Type B pancreatic cell (in vitro differentiated cells): ENCODE measurements around the gene INO80C. TPM values are rescaled to one million over a fixed set of nuclear protein-coding genes. Genes with fewer than 3 reads are reported as not detected.

Source experiments
- DNase-seq: peaks from one replicate; pipeline ENCODE4 v3.0.0; 2021; ENCODE audit warnings: mixed read lengths; ENCODE audit not compliant: unreplicated experiment; ENCODE audit errors: extremely low spot score
- H3K27ac Mint-ChIP-seq: 2 replicates; pipeline ENCODE4 v1.8.0; 2021; ENCODE audit warnings: mild to moderate bottlenecking, mixed read lengths
- H3K27me3 Mint-ChIP-seq: 2 replicates; pipeline ENCODE4 v1.8.0; 2021; ENCODE audit warnings: mixed read lengths
- H3K36me3 Mint-ChIP-seq: 2 replicates; pipeline ENCODE4 v1.8.0; 2021; ENCODE audit warnings: mixed read lengths
- H3K4me1 Mint-ChIP-seq: one replicate; pipeline ENCODE4 v1.8.0; 2021; ENCODE audit warnings: mixed read lengths; ENCODE audit not compliant: unreplicated experiment
- H3K4me3 Mint-ChIP-seq: 2 replicates; pipeline ENCODE4 v1.8.0; 2021; ENCODE audit warnings: mild to moderate bottlenecking, mixed read lengths
- H3K9me3 Mint-ChIP-seq: 2 replicates; pipeline ENCODE4 v1.8.0; 2021; ENCODE audit warnings: mixed read lengths
- total RNA-seq: library from RNA; stranded (reverse); gene quantifications from 2 replicates; pipeline ENCODE4 v1.2.1, GENCODE V29; 2021; ENCODE audit warnings: low replicate concordance
- TF ChIP-seq, protein P1 (sequence below): fragments of 200-600 bp; sonication (generic); conservative IDR thresholded peaks from 2 replicates; pipeline ENCODE4 v1.5.0; 2021; ENCODE audit warnings: antibody characterized with exemption, mild to moderate bottlenecking

The INO80C gene
- total RNA-seq, 1 donor from 2014 or later = 22.6 TPM

DNA sequence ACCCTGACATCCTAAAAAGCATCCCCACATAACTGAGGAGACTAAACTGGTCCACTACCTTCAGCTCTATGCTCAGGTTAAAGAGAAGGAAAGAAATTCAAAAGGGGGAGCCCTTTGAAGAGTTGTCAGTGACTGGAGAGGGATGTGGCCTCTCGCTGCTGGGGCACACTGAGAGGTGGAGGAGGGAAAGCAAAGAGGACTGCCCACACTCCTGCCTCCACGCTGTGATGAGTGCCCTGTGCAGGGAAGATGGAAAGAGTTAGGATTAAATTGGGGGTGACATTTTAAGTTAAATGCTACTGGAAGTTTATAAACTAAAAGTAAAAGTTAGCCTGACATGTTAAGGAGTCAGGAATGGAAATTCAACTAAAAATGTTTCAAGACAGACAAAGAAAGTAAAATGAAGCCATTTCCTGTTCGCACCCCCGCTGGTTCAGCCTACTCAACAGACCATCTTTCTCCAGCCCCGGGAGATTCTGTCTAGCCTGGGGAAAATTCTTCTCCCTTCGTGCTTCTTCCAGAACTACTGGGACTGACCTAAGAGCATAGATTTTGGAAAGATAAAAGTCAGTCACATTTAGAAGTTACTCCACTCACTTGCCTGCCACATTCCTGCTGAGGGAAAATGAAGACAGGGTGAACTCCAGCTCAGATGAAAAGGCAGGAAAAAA is 17.8 kb upstream of the INO80C start:
- Mint-ChIP-seq H3K27me3 (no peaks in the 10 kb centered on the region), H3K36me3 (no peaks in the 10 kb centered on the region), H3K4me1 (peaks cover 29% of the 10 kb centered on the region), H3K27ac (peak overlapping the region; percentile 1), H3K9me3 (no peaks in the 10 kb centered on the region), H3K4me3 (no peak overlapping the region)
- DNase-seq = no peak
- TF ChIP-seq, protein P1, sequence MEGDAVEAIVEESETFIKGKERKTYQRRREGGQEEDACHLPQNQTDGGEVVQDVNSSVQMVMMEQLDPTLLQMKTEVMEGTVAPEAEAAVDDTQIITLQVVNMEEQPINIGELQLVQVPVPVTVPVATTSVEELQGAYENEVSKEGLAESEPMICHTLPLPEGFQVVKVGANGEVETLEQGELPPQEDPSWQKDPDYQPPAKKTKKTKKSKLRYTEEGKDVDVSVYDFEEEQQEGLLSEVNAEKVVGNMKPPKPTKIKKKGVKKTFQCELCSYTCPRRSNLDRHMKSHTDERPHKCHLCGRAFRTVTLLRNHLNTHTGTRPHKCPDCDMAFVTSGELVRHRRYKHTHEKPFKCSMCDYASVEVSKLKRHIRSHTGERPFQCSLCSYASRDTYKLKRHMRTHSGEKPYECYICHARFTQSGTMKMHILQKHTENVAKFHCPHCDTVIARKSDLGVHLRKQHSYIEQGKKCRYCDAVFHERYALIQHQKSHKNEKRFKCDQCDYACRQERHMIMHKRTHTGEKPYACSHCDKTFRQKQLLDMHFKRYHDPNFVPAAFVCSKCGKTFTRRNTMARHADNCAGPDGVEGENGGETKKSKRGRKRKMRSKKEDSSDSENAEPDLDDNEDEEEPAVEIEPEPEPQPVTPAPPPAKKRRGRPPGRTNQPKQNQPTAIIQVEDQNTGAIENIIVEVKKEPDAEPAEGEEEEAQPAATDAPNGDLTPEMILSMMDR = no peak

DNA sequence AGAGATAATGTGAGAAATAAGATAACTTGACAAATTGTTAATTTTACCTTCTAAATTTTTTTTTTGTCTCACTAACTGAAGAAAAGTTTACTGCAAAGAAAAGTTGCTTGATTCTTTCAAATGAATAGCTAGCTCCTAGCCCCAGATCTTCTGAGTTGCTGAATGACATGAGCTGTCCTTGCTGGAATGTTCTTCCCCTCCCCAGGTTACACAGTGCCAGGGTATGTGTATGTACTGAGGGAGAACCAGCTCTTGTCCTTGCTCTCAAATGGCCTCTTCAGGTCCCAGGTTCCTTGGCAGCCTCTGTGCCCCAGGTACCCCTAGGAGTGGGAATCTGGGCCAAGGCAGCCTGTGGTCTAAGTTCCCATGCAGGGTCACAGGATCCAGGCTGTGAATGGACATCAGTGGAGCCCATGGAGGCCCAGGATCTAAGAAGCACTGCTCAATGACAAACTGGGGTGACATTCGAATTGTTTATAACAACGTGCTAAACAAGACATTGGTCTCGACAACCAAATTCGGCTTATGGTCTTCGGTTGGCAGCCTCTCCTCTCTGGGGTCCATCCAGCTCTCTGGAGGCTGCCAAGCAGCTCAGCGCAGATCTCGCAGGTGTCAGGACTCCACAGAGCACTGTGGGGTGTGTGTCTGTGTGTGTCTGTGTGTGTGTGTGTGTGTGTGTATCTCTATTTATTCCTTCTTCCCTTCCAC is 17.1 kb upstream of the INO80C start:
- no peak for DNase-seq
- H3K27ac Mint-ChIP-seq = peak overlapping the region; percentile 1
- TF ChIP-seq, protein P1 = no peak

GRCh38 chr18:35514283-35514682 is 16.5 kb upstream of the INO80C start:
- peak; percentile 16 for DNase-seq
- H3K4me1 Mint-ChIP-seq = peaks cover 27% of the 10 kb centered on the region
- H3K27me3 Mint-ChIP-seq = no peaks in the 10 kb centered on the region
- no peaks in the 10 kb centered on the region for H3K9me3 Mint-ChIP-seq
- H3K36me3 Mint-ChIP-seq = no peaks in the 10 kb centered on the region
- no peak overlapping the region for H3K4me3 Mint-ChIP-seq
- TF ChIP-seq, protein P1 = no peak
- H3K27ac Mint-ChIP-seq = peak overlapping the region; percentile 96

More for the DNA sequence above, 17.1 kb upstream of the INO80C start:
- no peaks in the 10 kb centered on the region for H3K36me3 Mint-ChIP-seq
- peaks cover 29% of the 10 kb centered on the region for H3K4me1 Mint-ChIP-seq
- no peak overlapping the region for H3K4me3 Mint-ChIP-seq
- no peaks in the 10 kb centered on the region for H3K27me3 Mint-ChIP-seq
- H3K9me3 Mint-ChIP-seq = no peaks in the 10 kb centered on the region

DNA sequence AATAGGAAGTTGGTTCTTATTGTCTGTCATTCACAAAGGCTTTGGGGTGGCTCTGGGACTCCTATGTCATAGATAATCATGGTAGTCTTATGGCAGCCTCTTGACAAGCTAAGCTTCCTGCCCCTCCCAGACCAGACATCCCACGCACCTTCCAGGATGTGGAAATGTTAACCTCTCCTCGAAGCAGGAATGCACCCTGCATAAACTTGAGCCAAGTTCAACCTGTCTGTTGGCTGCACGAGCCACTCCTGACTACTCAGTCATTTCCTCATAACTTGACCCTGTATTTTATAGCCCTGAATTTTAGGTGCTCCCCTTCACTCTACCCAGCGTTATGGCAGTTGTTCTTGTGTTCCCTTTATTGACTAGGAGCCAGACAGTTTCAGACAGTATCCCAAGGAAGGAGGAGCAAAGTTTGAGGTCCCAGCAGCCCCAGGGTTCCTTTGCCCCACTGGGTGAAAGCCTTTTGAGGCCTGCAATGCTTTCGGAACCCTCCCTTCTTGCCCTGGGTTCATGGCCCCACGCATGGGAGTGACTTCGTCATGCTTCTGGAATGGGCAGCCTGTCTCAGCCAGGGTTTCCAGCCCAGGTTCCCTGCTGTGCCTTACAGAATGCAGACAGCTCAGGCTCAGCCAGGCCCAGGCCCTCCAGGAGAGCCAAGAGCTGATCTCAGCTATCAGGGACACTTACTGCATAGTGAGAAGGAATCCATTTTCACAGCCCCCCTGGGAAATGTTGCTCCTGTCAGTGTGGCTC is 15.6 kb upstream of the INO80C start:
- peak overlapping the region; percentile 96 for H3K27ac Mint-ChIP-seq
- H3K9me3 Mint-ChIP-seq = no peaks in the 10 kb centered on the region

DNA sequence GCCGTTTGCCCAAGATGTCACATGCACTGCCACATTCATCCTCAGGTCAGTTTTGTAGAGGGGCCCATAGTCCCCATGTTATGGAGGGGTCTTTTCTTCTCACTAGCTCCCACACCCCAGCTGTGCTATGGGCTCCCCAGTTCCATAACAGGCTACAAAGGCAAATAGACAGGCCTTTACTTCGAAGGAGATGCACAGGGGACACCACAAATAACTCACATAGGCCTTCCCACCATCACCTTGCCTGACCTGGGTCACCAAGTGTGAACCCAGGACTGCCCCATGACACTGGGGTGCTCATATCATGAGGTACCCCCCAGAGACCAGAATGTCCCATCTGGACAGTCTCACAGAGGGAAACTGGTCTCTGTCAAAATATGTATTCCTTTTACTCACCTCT is 15.0 kb upstream of the INO80C start:
- peak; percentile 29 for DNase-seq
- Mint-ChIP-seq H3K4me3 (no peak overlapping the region), H3K36me3 (no peaks in the 10 kb centered on the region), H3K9me3 (no peaks in the 10 kb centered on the region), H3K4me1 (peaks cover 24% of the 10 kb centered on the region), H3K27ac (peak overlapping the region; percentile 96), H3K27me3 (no peaks in the 10 kb centered on the region)
- TF ChIP-seq, protein P1 = no peak

More for the DNA sequence above, 15.6 kb upstream of the INO80C start:
- TF ChIP-seq, protein P1 = no peak
- Mint-ChIP-seq H3K27me3 (no peaks in the 10 kb centered on the region), H3K36me3 (no peaks in the 10 kb centered on the region), H3K4me3 (no peak overlapping the region), H3K4me1 (peaks cover 24% of the 10 kb centered on the region)
- DNase-seq = peak; percentile 58
